PC-3 (cell line): Measurements from ENCODE around the gene PCDHA6. TPM values are rescaled to one million over a fixed set of nuclear protein-coding genes. Genes with fewer than 3 reads are reported as not detected.

Experiments used
- ATAC-seq: fragments of 200-7000 bp; cut with Tn5 transposase; 2 replicates; pipeline ENCODE4 v1.9.1; 2020; ENCODE audit warnings: mild to moderate bottlenecking, moderate library complexity
- BruUV-seq: library from RNA; stranded (reverse); fragments of 400-500 nt; replicated peaks from 2 replicates; lab custom pipeline; 2021; lab: Mats Ljungman, UMichigan
- CTCF ChIA-PET: fragments of 300-600 bp; sonication (Branson Sonifier 250); formaldehyde crosslinking; loops from one replicate; lab custom pipeline; 2022; ENCODE audit warnings: antibody characterized with exemption; lab: Charles Lee
- POLR2A ChIA-PET: fragments of 300-600 bp; sonication (Branson Sonifier 250); formaldehyde crosslinking; loops from one replicate; lab custom pipeline; 2022; ENCODE audit warnings: antibody characterized with exemption; ENCODE audit not compliant: unreplicated experiment; lab: Charles Lee
- DNase-seq: peaks from one replicate; pipeline ENCODE4 v3.0.0-alpha.2; 2015
- H2AFZ ChIP-seq: fragments of 300-600 bp; sonication (generic); 2 replicates; pipeline ENCODE4 v1.6.0; 2016; ENCODE audit warnings: antibody characterized with exemption, low read length
- H3F3A ChIP-seq: fragments of 300-600 bp; sonication (generic); one replicate; pipeline ENCODE4 v1.6.0; 2017; ENCODE audit warnings: antibody characterized with exemption, low read length, control low read depth, mild to moderate bottlenecking; ENCODE audit not compliant: unreplicated experiment
- H3K27ac ChIP-seq: fragments of 300-600 bp; sonication (generic); 2 replicates; pipeline ENCODE4 v1.5.1; 2016; ENCODE audit warnings: mild to moderate bottlenecking, low read length
- H3K27me3 ChIP-seq: fragments of 300-600 bp; sonication (generic); 2 replicates; pipeline ENCODE4 v1.6.1; 2016; ENCODE audit warnings: low read length, mixed read lengths
- H3K36me3 ChIP-seq: fragments of 300-600 bp; sonication (generic); 2 replicates; pipeline ENCODE4 v1.6.1; 2016; ENCODE audit warnings: low read depth, mixed run types, low read length, mixed read lengths
- H3K4me1 ChIP-seq: fragments of 300-600 bp; sonication (generic); 2 replicates; pipeline ENCODE4 v1.5.1; 2016; ENCODE audit warnings: low read length; ENCODE audit not compliant: insufficient read depth
- H3K4me2 ChIP-seq: fragments of 300-600 bp; sonication (generic); 2 replicates; pipeline ENCODE4 v1.6.0; 2016; ENCODE audit warnings: low read length
- H3K4me3 ChIP-seq: fragments of 300-600 bp; sonication (generic); 2 replicates; pipeline ENCODE4 v1.5.1; 2016; ENCODE audit warnings: mild to moderate bottlenecking, low read length, mixed read lengths
- H3K79me2 ChIP-seq: fragments of 300-600 bp; sonication (generic); 2 replicates; pipeline ENCODE4 v1.6.1; 2017; ENCODE audit warnings: low read length, mixed read lengths
- H3K9ac ChIP-seq: fragments of 300-600 bp; sonication (generic); 2 replicates; pipeline ENCODE4 v1.6.0; 2016; ENCODE audit warnings: mild to moderate bottlenecking, low read length
- H3K9me2 ChIP-seq: fragments of 300-600 bp; sonication (generic); replicated peaks from 2 replicates; pipeline ENCODE4 v1.6.1; 2016; ENCODE audit warnings: mixed run types, low read length, mixed read lengths
- H3K9me3 ChIP-seq: fragments of 300-600 bp; sonication (generic); 2 replicates; pipeline ENCODE4 v1.6.1; 2016; ENCODE audit warnings: low read length, mixed read lengths
- H4K20me1 ChIP-seq: fragments of 300-600 bp; sonication (generic); 2 replicates; pipeline ENCODE4 v1.6.1; 2016; ENCODE audit warnings: low read length, mixed read lengths
- CTCF ChIP-seq: fragments of 300-600 bp; sonication (generic); conservative IDR thresholded peaks from 2 replicates; pipeline ENCODE4 v1.5.1; 2017; ENCODE audit warnings: antibody characterized with exemption, low read depth, mild to moderate bottlenecking, low read length
- EZH2 ChIP-seq: fragments of 300-600 bp; sonication (generic); IDR thresholded peaks from one replicate; pipeline ENCODE4 v1.6.1; 2017; ENCODE audit warnings: antibody characterized with exemption, mild to moderate bottlenecking, low read length; ENCODE audit not compliant: unreplicated experiment
- EZH2phosphoT487 ChIP-seq: fragments of 300-600 bp; sonication (generic); IDR thresholded peaks from 2 replicates; pipeline ENCODE4 v1.6.1; 2018; ENCODE audit warnings: mild to moderate bottlenecking, antibody characterized with exemption, low read length, borderline replicate concordance
- intact Hi-C: fragments of 100-400 bp; cut with micrococcal nuclease; formaldehyde crosslinking; loops from 2 replicates; pipeline ENCODE4 v1.9.0; 2023
- total RNA-seq: library from RNA; depleted of rRNA; stranded (reverse); fragments of >200 nt; gene quantifications from 2 replicates; pipeline ENCODE4 v1.2.3, GENCODE V29; 2014

Gene PCDHA6
- total RNA-seq, 1 experiment from 2014 or later, result 0.22 TPM

- intact Hi-C loops, result no loop called here
- TF ChIP-seq EZH2, result no peak
- TF ChIP-seq CTCF, result no peak
- TF ChIP-seq EZH2phosphoT487, result no peak
- Histone ChIP-seq H3K79me2 (no peaks in the 10 kb centered on the region), H3K4me3 (no peak overlapping the region), H4K20me1 (no peaks in the 10 kb centered on the region), H3K9me2 (no peaks in the 10 kb centered on the region), H3F3A (no peaks in the 10 kb centered on the region), H3K36me3 (no peaks in the 10 kb centered on the region), H3K27me3 (no peaks in the 10 kb centered on the region), H2AFZ (no peak overlapping the region), H3K9ac (no peak overlapping the region), H3K4me1 (no peaks in the 10 kb centered on the region), H3K27ac (no peak overlapping the region), H3K9me3 (no peaks in the 10 kb centered on the region), H3K4me2 (no peak overlapping the region)
- BruUV-seq, result no TSS peak
- DNase-seq, result no peak
- ChIA-PET POLR2A (no interaction called here), CTCF (no interaction called here)
- no peak for ATAC-seq
These were observed 30.2 kb downstream of the PCDHA6 start for GRCh38 chr5:140857987-140858240.

GRCh38 chr5:140862441-140863295 is 34.9 kb downstream of the PCDHA6 start:
- no peak overlapping the region for H3K4me3 ChIP-seq
- no peaks in the 10 kb centered on the region for H3K27me3 ChIP-seq
- H3K9ac ChIP-seq, result no peak overlapping the region
- no peak overlapping the region for H3K4me2 ChIP-seq
- H3K9me3 ChIP-seq, result no peaks in the 10 kb centered on the region
- intact Hi-C loops, result no loop called here
- no TSS peak for BruUV-seq
- H3K27ac ChIP-seq, result no peak overlapping the region
- POLR2A ChIA-PET, result no interaction called here
- H2AFZ ChIP-seq, result no peak overlapping the region
- no peaks in the 10 kb centered on the region for H4K20me1 ChIP-seq
- ATAC-seq (no peak), DNase-seq (no peak)
- no peaks in the 10 kb centered on the region for H3K4me1 ChIP-seq
- H3K79me2 ChIP-seq, result no peaks in the 10 kb centered on the region
- CTCF ChIA-PET, result no interaction called here
- TF ChIP-seq EZH2phosphoT487 (no peak), CTCF (no peak), EZH2 (no peak)
- H3K9me2 ChIP-seq, result no peaks in the 10 kb centered on the region
- no peaks in the 10 kb centered on the region for H3F3A ChIP-seq
- no peaks in the 10 kb centered on the region for H3K36me3 ChIP-seq
